ENCODE data around the gene CELF2. TPM values are rescaled to one million over a fixed set of nuclear protein-coding genes. Genes with fewer than 3 reads are reported as not detected.

The CELF2 gene
- total RNA-seq, 1 experiment from 2014 or later: 0.77 TPM

- no peak for DNase-seq (ENCODE audit: low spot score)
These were observed 280.4 kb downstream of the CELF2 start for GRCh38 chr10:11298116-11298515.

- DNase-seq (ENCODE audit: low spot score): no peak
These were observed 281.5 kb downstream of the CELF2 start for GRCh38 chr10:11299125-11299524.

GRCh38 chr10:11300026-11300425, 282.4 kb downstream of the CELF2 start:
- no peak for DNase-seq (ENCODE audit: low spot score)

DNA sequence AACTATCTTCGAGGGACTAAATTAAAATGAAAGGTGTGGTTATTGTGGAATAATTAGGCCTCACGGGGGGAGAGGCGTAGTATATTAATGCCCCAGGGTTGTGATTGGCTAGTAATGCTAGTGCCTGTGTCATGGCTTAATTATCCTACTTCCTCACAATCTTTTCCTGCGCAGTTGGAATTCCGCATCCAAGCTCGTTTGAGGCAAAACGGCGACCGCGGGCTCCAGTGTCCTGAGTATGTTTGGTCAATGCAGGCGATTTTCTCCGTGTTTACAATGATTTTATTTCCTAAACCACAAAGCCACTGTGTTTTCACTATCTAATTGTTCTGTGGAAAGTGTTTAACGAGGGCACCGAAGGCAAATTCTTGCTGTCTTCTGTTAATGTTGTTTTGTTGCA, 282.9 kb downstream of the CELF2 start:
- no peak for DNase-seq (ENCODE audit: low spot score)

GRCh38 chr10:11301571-11302111, 284.0 kb downstream of the CELF2 start:
- DNase-seq (ENCODE audit: low spot score): no peak

- DNase-seq (ENCODE audit: low spot score): no peak
These were observed 284.5 kb downstream of the CELF2 start for GRCh38 chr10:11302181-11302580.

DNA sequence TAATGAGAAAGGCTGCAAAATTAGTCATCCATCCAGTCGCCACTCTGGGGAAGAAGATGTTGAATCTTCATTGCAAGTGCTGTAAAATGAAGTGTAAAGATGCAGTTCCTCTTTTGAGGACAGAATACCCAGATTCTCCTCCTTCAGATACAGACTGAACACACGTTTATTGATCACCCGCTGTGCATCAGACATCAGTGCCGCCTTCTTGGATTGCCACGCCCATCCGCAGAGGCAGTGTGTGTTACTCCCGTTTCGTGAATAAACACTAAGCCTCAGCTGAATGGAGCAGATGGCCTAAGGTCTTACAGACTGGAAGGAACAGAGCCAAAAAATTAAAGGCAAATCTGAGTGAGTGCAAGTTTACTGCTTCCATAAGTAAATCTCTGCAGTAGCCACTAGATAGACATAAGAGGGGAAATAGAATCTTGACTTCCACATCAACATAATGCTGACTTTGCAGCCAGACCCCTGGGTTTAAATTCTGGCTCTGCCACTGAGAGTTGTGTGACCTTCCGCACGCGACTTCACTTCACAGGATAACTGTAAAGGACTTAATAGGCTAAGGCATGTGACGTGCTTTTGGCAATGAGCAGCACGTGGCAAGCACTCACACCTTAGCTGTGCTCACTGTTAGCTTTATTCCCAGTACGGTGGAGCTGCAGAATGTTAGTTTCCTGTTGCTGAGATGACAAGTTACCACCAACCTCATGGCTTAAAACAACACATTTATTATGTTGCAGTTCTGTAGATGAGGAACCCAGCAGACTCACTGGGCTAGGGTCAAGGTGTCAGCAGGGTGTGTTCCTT, 285.9 kb downstream of the CELF2 start:
- no peak for DNase-seq (ENCODE audit: low spot score)

GRCh38 chr10:11304906-11305585, 287.4 kb downstream of the CELF2 start:
- DNase-seq (ENCODE audit: low spot score): no peak

DNA sequence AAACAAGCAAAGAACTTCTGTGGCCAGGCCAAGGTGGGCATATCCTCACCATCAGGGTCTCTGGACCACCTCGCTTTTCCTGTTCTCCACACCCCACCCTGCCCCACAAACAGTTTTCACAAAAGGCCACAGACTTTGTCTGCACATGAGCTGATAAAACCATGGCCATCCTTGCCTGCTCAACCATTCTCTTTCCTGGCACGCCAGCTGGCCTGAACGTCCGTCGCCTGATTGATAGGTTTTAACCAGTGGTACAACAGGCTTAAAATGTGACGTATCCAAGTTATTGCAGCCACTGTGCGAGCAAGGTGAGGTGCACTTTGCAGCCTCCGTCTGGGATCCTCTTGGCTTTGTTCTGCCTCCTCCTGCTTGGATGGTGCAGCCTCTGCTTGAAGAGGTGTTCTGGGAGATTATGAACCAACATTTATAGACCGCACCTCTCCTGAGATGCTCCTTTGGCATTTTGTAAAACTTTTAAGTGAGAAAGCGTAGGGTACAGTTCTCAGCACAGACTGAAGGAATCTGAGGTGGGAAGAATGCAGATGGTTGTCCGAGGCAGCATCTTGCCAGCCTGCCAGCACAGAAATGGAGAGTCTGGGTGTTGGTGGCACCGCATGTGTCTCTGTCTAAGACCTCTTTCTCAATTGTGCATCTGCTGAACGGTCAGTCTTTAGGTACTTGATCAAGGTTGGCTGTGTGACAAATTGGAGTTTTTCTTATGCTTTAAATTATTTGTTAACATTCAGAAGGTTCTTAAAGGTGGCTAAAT, 288.3 kb downstream of the CELF2 start:
- DNase-seq (ENCODE audit: low spot score): no peak

DNA sequence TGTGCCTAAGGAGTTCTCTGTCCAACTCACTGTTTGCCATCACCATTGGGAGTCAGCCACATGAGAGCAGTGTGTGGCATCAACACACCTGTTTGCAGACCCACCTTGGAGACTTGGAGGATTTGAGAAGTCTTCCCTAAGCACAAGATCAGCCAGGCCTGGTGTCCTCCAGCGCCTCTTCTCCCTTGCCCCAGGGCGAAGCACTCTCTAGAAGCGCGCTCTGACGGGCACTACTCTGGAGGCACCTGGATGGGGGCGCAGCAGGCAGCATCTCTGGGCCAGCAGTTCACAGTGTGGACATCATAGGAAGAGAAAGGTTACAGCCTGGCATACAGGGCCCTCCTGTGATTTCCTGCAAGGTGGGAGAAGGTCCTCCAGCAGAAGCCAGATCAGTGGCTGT, 289.3 kb downstream of the CELF2 start:
- no peak for DNase-seq (ENCODE audit: low spot score)

- DNase-seq (ENCODE audit: low spot score): no peak
These were observed 290.3 kb downstream of the CELF2 start for GRCh38 chr10:11307937-11308336.

- no peak for DNase-seq (ENCODE audit: low spot score)
These were observed 293.4 kb downstream of the CELF2 start for GRCh38 chr10:11311027-11311426.

DNA sequence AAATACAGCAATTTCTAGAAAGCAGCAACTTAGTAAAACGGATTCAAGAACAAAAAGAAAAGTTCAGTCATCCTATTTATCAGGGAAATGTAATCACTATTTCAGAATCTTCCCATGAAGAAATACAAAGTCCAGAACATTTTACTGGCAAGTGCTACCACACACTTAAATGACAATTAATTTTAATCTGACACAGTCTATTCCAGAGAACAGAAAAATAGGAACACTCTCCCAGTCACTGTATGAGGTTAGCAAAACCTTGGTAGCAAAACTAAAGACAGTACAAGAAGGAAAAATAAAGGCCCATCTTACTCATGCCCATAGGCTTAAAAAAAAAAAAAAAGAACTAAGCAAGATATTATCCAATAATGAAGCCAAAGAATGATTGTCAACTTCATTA, 295.8 kb downstream of the CELF2 start:
- no peak for DNase-seq (ENCODE audit: low spot score)

- no peak for DNase-seq (ENCODE audit: low spot score)
These were observed 300.4 kb downstream of the CELF2 start for GRCh38 chr10:11317936-11318670.

DNA sequence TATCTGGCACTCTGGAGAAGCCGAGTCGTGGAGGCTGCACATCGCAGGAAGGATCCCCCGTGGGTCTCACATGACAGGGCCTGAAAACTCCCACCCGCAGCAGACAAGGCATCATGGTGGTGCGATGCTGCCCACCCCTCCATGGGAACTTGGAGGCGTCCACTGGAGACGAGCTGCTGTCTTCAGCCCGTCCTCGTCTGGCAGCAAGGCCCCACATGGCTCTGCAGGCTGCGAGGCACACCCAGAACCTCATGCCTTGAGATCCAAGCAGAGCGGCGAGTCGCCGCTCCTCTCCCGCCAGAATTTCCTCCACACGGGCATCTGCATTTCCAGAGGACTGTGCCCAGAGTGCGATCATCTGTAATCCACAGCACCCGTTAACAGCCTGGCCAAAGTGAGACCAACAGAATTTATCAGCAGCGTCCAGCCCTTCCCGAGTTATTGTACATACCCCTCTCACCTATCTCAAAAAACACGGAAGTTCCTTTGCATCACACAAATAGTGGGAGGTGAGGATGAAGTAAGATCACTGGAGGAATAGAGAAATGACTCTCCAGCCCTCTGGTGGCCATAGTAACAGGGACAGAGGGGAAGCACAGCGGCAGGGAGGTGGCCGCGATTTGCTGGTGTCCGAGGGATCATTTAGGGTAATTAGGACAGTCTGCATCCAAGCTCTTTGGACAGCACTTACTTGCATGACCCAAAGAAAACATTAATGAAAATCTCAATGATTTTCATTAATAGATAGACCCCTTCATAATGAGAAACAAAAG, 301.3 kb downstream of the CELF2 start:
- DNase-seq (ENCODE audit: low spot score): no peak

- no peak for DNase-seq (ENCODE audit: low spot score)
These were observed 302.4 kb downstream of the CELF2 start for GRCh38 chr10:11319990-11320602.

- DNase-seq (ENCODE audit: low spot score): no peak
These were observed 303.3 kb downstream of the CELF2 start for GRCh38 chr10:11320809-11321520.

- no peak for DNase-seq (ENCODE audit: low spot score)
These were observed 305.0 kb downstream of the CELF2 start for GRCh38 chr10:11322698-11323097.

DNA sequence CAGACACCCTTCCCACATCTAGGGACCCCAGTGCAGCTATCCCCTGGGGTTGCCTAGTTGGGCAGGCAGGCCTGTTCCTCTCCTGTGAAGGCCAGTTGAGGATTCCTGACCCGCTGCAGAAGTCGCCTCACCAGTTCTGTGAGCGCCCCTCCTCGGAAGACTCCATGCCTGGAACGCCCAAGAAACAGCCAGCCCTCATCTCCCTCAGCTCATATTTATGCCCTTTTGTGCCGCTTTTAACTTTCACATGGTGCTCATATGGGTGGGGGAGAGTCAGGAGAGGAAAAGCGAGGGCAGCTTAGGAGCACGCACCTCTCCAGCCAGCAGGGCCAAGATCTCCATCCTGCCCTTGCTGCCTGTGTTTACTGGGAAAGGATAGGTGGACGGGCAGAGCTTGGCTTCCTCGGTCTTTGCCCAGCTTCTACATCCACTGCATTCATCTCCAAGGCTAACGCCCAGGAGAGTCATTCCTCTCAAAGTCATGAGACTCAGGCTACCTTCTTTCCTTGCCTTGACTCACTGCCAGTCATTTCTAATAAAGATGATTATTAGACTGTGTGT, 307.2 kb downstream of the CELF2 start:
- DNase-seq (ENCODE audit: low spot score): no peak
